Mammary epithelial cell (primary cell): ENCODE measurements around the gene PCCA.

ENCODE experiments used
- EZH2 ChIP-seq: IDR thresholded peaks from 2 replicates; pipeline ENCODE4 v1.6.1; 2012; ENCODE audit warnings: low read length, inconsistent platforms, borderline replicate concordance
- TF ChIP-seq, protein P1 (sequence below), 2 donors: IDR thresholded peaks in 1 of 2; conservative IDR thresholded peaks in 1 of 2; 2 replicates each; pipeline ENCODE4 v1.5.1; 2011 to 2012; ENCODE audit warnings: inconsistent platforms in 2 of 2, low read length in 2 of 2, mild to moderate bottlenecking in 2 of 2, control low read depth in 1 of 2, low read depth in 1 of 2; ENCODE audit not compliant: insufficient read depth in 1 of 2; ENCODE audit errors: extremely low read depth in 1 of 2

- TF ChIP-seq, protein P1, sequence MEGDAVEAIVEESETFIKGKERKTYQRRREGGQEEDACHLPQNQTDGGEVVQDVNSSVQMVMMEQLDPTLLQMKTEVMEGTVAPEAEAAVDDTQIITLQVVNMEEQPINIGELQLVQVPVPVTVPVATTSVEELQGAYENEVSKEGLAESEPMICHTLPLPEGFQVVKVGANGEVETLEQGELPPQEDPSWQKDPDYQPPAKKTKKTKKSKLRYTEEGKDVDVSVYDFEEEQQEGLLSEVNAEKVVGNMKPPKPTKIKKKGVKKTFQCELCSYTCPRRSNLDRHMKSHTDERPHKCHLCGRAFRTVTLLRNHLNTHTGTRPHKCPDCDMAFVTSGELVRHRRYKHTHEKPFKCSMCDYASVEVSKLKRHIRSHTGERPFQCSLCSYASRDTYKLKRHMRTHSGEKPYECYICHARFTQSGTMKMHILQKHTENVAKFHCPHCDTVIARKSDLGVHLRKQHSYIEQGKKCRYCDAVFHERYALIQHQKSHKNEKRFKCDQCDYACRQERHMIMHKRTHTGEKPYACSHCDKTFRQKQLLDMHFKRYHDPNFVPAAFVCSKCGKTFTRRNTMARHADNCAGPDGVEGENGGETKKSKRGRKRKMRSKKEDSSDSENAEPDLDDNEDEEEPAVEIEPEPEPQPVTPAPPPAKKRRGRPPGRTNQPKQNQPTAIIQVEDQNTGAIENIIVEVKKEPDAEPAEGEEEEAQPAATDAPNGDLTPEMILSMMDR (conservative IDR thresholded peaks at IDR 0.05 in 1 of 2, IDR thresholded peaks at IDR 0.05 in 1 of 2; ENCODE audit: extremely low read depth in 1 of 2, insufficient read depth in 1 of 2, low read depth in 1 of 2, low read length in 2 of 2): no peak
- no peak for TF ChIP-seq EZH2
These were observed 86.3 kb downstream of the PCCA start for GRCh38 chr13:100175078-100175802.
